Colonic mucosa (tissue), 4 donors: ENCODE results near the gene ANGPTL5. TPM values are rescaled to one million over a fixed set of nuclear protein-coding genes. Genes with fewer than 3 reads are reported as not detected.
"Not testable (repeated sequence)": the region's sequence is repeated elsewhere in the genome, so short reads cannot be mapped to it uniquely, and the experiment has no call there.

Source experiments
- DNase-seq: peaks from one replicate; pipeline ENCODE4 v3.0.0-alpha.2; 2020
- H3K27ac ChIP-seq: fragments of 200-600 bp; one replicate; pipeline ENCODE4 v1.8.0; 2021
- H3K27me3 ChIP-seq: fragments of 200-600 bp; one replicate; pipeline ENCODE4 v1.8.0; 2021
- H3K36me3 ChIP-seq: fragments of 200-600 bp; one replicate; pipeline ENCODE4 v1.8.0; 2021
- H3K4me1 ChIP-seq: fragments of 200-600 bp; one replicate; pipeline ENCODE4 v1.8.0; 2021; ENCODE audit warnings: mild to moderate bottlenecking
- H3K4me3 ChIP-seq: fragments of 200-600 bp; one replicate; pipeline ENCODE4 v1.8.0; 2021
- H3K9ac ChIP-seq, 2 donors: one replicate each; pipeline ENCODE4 v1.7.0; 2013; ENCODE audit warnings: control low read depth in 2 of 2, low read depth in 2 of 2, low read length in 2 of 2
- H3K9me3 ChIP-seq: fragments of 200-600 bp; one replicate; pipeline ENCODE4 v1.8.0; 2021
- intact Hi-C: fragments of 100-400 bp; cut with DNase I; formaldehyde crosslinking; loops from one replicate; pipeline ENCODE4 v1.14.1; 2022
- total RNA-seq, 2 donors: library from RNA; stranded (reverse); fragmentation: NEBNext Ultra II Directional in 1 of 2; extraction: Animal tissue kit (Norgen Biotek cat#: 25700) in 1 of 2; gene quantifications; one replicate each; pipeline ENCODE4 v1.2.1, GENCODE V29; 2021
- TF ChIP-seq, protein P1 (sequence below): fragments of 200-600 bp; IDR thresholded peaks from one replicate; pipeline ENCODE4 v1.8.0; 2022; ENCODE audit warnings: antibody characterized with exemption, mild to moderate bottlenecking
- donor health status: healthy.
- donor health status: DM: no; HTN: no; CAD: no.
- donor health status: DM: no; HTN: no; CAD: no.

ANGPTL5 gene
- not detected for total RNA-seq

- TF ChIP-seq, protein P1, sequence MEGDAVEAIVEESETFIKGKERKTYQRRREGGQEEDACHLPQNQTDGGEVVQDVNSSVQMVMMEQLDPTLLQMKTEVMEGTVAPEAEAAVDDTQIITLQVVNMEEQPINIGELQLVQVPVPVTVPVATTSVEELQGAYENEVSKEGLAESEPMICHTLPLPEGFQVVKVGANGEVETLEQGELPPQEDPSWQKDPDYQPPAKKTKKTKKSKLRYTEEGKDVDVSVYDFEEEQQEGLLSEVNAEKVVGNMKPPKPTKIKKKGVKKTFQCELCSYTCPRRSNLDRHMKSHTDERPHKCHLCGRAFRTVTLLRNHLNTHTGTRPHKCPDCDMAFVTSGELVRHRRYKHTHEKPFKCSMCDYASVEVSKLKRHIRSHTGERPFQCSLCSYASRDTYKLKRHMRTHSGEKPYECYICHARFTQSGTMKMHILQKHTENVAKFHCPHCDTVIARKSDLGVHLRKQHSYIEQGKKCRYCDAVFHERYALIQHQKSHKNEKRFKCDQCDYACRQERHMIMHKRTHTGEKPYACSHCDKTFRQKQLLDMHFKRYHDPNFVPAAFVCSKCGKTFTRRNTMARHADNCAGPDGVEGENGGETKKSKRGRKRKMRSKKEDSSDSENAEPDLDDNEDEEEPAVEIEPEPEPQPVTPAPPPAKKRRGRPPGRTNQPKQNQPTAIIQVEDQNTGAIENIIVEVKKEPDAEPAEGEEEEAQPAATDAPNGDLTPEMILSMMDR = no peak
- peak within 1 kb of the TSS; percentile 62 for H3K9ac ChIP-seq
- peaks cover 7% of the 10 kb centered on the region for H3K4me1 ChIP-seq
- no peak for DNase-seq
- H3K4me3 ChIP-seq = peak within 1 kb of the TSS; percentile 79
- peak within 1 kb of the TSS; percentile 71 for H3K27ac ChIP-seq
- H3K9me3 ChIP-seq = no peaks in the 10 kb centered on the region
- intact Hi-C loops = no loop called here
- H3K36me3 ChIP-seq = no peaks in the 10 kb centered on the region
- no peaks in the 10 kb centered on the region for H3K27me3 ChIP-seq
Measured at GRCh38 chr11:101916422-101916821, at the start of gene ANGPTL5. Gene ANGPTL5 (minus strand): TSS chr11:101916522. CDS start chr11:101907909, 8,613 bp downstream.

DNA sequence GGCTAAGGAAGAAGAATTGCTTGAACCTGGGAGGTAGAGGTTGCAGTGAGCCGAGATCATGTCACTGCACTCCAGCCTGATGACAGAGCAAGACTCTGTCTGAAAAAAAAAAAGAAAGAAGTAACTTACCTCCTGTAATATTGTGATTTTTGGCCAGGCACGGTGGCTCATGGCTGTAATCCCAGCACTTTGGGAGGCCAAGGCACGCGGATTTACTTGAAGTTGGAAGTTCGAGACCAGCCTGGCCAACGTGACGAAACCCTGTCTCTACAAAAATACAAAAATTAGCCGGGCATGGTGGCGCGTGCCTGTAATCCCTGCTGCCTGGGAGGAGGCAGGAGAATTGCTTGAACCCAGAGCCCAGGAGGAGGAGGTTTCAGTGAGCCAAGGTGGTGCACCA, 47.9 kb upstream of the ANGPTL5 start:
- H3K36me3 ChIP-seq, H3K9ac ChIP-seq, intact Hi-C loops, H3K27ac ChIP-seq, H3K9me3 ChIP-seq, H3K4me1 ChIP-seq, H3K4me3 ChIP-seq, H3K27me3 ChIP-seq, DNase-seq: not testable (repeated sequence)

DNA sequence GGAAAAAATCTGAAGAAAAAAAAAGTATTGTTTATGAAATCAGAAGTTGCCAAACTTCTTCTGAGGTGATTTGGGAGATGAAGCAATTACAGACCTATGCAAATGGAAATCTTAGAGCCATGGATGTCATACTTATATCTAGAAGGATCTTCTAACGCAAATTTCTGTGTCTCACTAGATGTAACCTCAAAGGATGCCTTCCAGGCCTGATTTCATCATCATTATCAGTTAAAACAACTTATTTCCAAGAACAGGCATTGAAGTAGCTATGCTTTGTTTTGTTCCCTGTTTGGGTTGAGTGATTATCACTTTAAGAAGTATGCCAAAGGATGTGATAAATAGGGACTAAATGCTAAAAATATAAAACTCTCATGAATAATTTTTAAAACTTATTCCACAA, 43.9 kb upstream of the ANGPTL5 start:
- Histone ChIP-seq H3K9ac (no peak overlapping the region), H3K27me3 (no peaks in the 10 kb centered on the region), H3K36me3 (no peaks in the 10 kb centered on the region), H3K4me1 (no peaks in the 10 kb centered on the region), H3K9me3 (no peaks in the 10 kb centered on the region), H3K4me3 (no peak overlapping the region), H3K27ac (no peak overlapping the region)
- no peak for DNase-seq
- TF ChIP-seq, protein P1 = no peak
- intact Hi-C loops = no loop called here

DNA sequence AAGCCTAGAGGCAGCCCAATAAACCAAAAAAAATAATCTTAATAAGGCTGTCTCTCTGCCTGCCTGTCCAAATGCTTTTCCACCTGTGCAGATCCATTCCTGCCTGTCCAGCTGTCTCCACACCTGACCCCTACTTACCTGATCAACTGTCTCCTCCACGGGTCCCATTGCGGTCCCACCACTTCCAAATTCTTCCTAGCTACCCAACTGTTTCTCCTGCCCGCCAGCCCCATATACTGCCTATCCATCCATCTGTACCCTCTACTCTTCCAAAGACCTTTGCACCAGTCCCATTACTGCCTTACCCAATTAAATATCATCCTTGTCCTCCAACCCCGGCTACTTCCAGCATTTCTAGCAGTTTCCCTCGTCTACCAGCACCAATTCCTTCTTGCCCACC, 39.4 kb upstream of the ANGPTL5 start:
- no peak for DNase-seq
- Histone ChIP-seq H3K9ac (no peak overlapping the region), H3K9me3 (no peaks in the 10 kb centered on the region), H3K27ac (no peak overlapping the region), H3K4me3 (no peak overlapping the region), H3K36me3 (no peaks in the 10 kb centered on the region), H3K4me1 (no peaks in the 10 kb centered on the region), H3K27me3 (no peaks in the 10 kb centered on the region)
- TF ChIP-seq, protein P1 = no peak
- intact Hi-C loops = no loop called here

GRCh38 chr11:101955278-101955677, 39.0 kb upstream of the ANGPTL5 start:
- Histone ChIP-seq H3K4me3 (no peak overlapping the region), H3K9me3 (no peaks in the 10 kb centered on the region), H3K27me3 (no peaks in the 10 kb centered on the region), H3K27ac (no peak overlapping the region), H3K36me3 (no peaks in the 10 kb centered on the region), H3K4me1 (no peaks in the 10 kb centered on the region), H3K9ac (no peak overlapping the region)
- intact Hi-C loops = no loop called here
- TF ChIP-seq, protein P1 = no peak
- DNase-seq = no peak

DNA sequence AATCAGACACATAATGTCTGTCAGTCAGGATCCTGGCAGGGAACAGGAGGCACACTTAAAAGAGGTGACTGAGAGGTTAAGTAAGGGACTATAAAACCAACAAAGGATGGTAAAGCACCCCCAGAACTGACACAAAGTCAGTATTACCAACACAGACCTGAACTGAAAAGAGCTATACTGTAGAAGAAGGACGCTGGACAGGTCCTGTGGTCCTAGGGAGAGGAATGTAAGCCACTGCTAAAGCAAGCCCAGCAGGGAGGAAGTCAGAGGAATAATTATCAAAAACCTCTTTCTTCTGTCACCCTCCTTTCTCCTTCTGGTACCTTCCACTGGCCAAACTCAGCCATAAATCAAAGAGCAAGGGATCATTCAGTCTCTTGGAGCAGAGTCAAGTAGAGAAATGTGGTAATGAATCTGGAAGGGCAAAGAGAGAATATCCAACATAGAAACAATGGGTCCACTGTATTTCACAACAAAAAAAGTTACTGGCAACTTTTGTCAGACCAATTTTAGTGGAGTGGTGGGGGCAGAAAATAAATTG, 33.4 kb upstream of the ANGPTL5 start:
- no peak overlapping the region for H3K4me3 ChIP-seq
- H3K4me1 ChIP-seq = no peaks in the 10 kb centered on the region
- DNase-seq = no peak
- no peaks in the 10 kb centered on the region for H3K36me3 ChIP-seq
- TF ChIP-seq, protein P1 = no peak
- H3K9me3 ChIP-seq = no peaks in the 10 kb centered on the region
- no peak overlapping the region for H3K27ac ChIP-seq
- H3K9ac ChIP-seq = no peak overlapping the region
- H3K27me3 ChIP-seq = no peaks in the 10 kb centered on the region
- intact Hi-C loops = no loop called here
